Amniotic stem cell (primary cell): ENCODE data around the gene AGA.

ENCODE experiments used
- DNase-seq: peaks from one replicate; lab custom pipeline; 2025; lab: John Stamatoyannopoulos, UW

Gene AGA

GRCh38 chr4:177441803-177442622 lies at the start of gene AGA:
Gene AGA (minus strand): TSS chr4:177442437. CDS start chr4:177442375, 62 bp downstream.
- DNase-seq: peak; percentile 90

- DNase-seq: no peak
Measured at GRCh38 chr4:177492022-177492421, 49.8 kb upstream of the AGA start.

GRCh38 chr4:177490769-177491168 lies 48.5 kb upstream of the AGA start:
- no peak for DNase-seq

- DNase-seq: no peak
Measured at GRCh38 chr4:177489471-177490246, 47.4 kb upstream of the AGA start.

- DNase-seq: no peak
Measured at GRCh38 chr4:177487977-177488376, 45.7 kb upstream of the AGA start.

GRCh38 chr4:177485528-177485927 lies 43.3 kb upstream of the AGA start:
- DNase-seq: peak; percentile 21

GRCh38 chr4:177484613-177485021 lies 42.4 kb upstream of the AGA start:
- DNase-seq: no peak

- DNase-seq: no peak
Measured at GRCh38 chr4:177483760-177484159, 41.5 kb upstream of the AGA start.

GRCh38 chr4:177483271-177483670 lies 41.0 kb upstream of the AGA start:
- no peak for DNase-seq

GRCh38 chr4:177482367-177482766 lies 40.1 kb upstream of the AGA start:
- DNase-seq: no peak

GRCh38 chr4:177480795-177481194 lies 38.6 kb upstream of the AGA start:
- DNase-seq: no peak

GRCh38 chr4:177479063-177479462 lies 36.8 kb upstream of the AGA start:
- no peak for DNase-seq

- DNase-seq: no peak
Measured at GRCh38 chr4:177478496-177478895, 36.3 kb upstream of the AGA start.

- DNase-seq: no peak
Measured at GRCh38 chr4:177473991-177474390, 31.8 kb upstream of the AGA start.

- DNase-seq: peak; percentile 14
Measured at GRCh38 chr4:177464026-177464425, 21.8 kb upstream of the AGA start.

GRCh38 chr4:177461606-177462005 lies 19.4 kb upstream of the AGA start:
- no peak for DNase-seq

GRCh38 chr4:177460460-177460859 lies 18.2 kb upstream of the AGA start:
- no peak for DNase-seq

GRCh38 chr4:177455561-177455970 lies 13.3 kb upstream of the AGA start:
- DNase-seq: no peak

GRCh38 chr4:177453116-177453515 lies 10.9 kb upstream of the AGA start:
- no peak for DNase-seq

- DNase-seq: no peak
Measured at GRCh38 chr4:177451108-177451500, 8.9 kb upstream of the AGA start.

- DNase-seq: no peak
Measured at GRCh38 chr4:177450426-177451107, 8.3 kb upstream of the AGA start.

GRCh38 chr4:177448850-177449249 lies 6.6 kb upstream of the AGA start:
- DNase-seq: peak; percentile 4
